OCI-LY1 (cell line): ENCODE data around the gene TBC1D2B.

Source experiments
- H2AFZ ChIP-seq: fragments of 200-600 bp; sonication (generic), shearing (Covaris generic); 2 replicates; pipeline ENCODE4 v1.6.0; 2014; ENCODE audit warnings: antibody characterized with exemption, mild to moderate bottlenecking, low read length
- H3F3A ChIP-seq: fragments of 200-600 bp; sonication (generic), shearing (Covaris generic); 2 replicates; pipeline ENCODE4 v1.6.0; 2014; ENCODE audit warnings: mild to moderate bottlenecking, antibody characterized with exemption, low read length, moderate library complexity; ENCODE audit not compliant: insufficient read depth
- H3K27ac ChIP-seq: fragments of 200-600 bp; sonication (generic); 2 replicates; pipeline ENCODE4 v1.5.1; 2014; ENCODE audit warnings: low read length, mixed run types, mild to moderate bottlenecking, low read depth; ENCODE audit not compliant: poor library complexity, severe bottlenecking
- H3K27me3 ChIP-seq: fragments of 200-600 bp; sonication (generic); 2 replicates; pipeline ENCODE4 v1.6.0; 2014; ENCODE audit warnings: antibody characterized with exemption, mild to moderate bottlenecking, low read length, moderate library complexity; ENCODE audit not compliant: insufficient read depth
- H3K36me3 ChIP-seq: fragments of 200-600 bp; sonication (generic); 2 replicates; pipeline ENCODE4 v1.6.1; 2014; ENCODE audit warnings: mild to moderate bottlenecking, antibody characterized with exemption, low read length, moderate library complexity, mixed read lengths; ENCODE audit not compliant: insufficient read depth
- H3K4me1 ChIP-seq: fragments of 200-600 bp; sonication (generic); 2 replicates; pipeline ENCODE4 v1.5.1; 2014; ENCODE audit warnings: mild to moderate bottlenecking, low read length, moderate library complexity; ENCODE audit not compliant: insufficient read depth, severe bottlenecking
- H3K4me2 ChIP-seq: fragments of 200-600 bp; sonication (generic), shearing (Covaris generic); 2 replicates; pipeline ENCODE4 v1.6.1; 2014; ENCODE audit warnings: low read length
- H3K4me3 ChIP-seq: fragments of 200-600 bp; sonication (generic); 2 replicates; pipeline ENCODE4 v1.5.1; 2014; ENCODE audit warnings: low read length, low read depth, mild to moderate bottlenecking, mixed read lengths; ENCODE audit not compliant: poor library complexity, severe bottlenecking
- H3K79me2 ChIP-seq: fragments of 200-600 bp; shearing (Covaris generic); 2 replicates; pipeline ENCODE4 v1.6.1; 2016; ENCODE audit warnings: mixed run types, low read length, mixed read lengths; ENCODE audit not compliant: insufficient read depth
- H3K9ac ChIP-seq: fragments of 200-600 bp; sonication (generic), shearing (Covaris generic); 2 replicates; pipeline ENCODE4 v1.6.1; 2014; ENCODE audit warnings: mild to moderate bottlenecking, low read length, mixed read lengths
- H3K9me2 ChIP-seq: fragments of 200-600 bp; sonication (generic), shearing (Covaris generic); 2 replicates; pipeline ENCODE4 v1.6.1; 2014; ENCODE audit warnings: low read depth, mild to moderate bottlenecking, low read length, mixed read lengths
- H3K9me3 ChIP-seq: fragments of 200-600 bp; shearing (Covaris generic); 2 replicates; pipeline ENCODE4 v1.6.1; 2014; ENCODE audit warnings: low read length, mixed read lengths
- H4K20me1 ChIP-seq: fragments of 200-600 bp; sonication (generic), shearing (Covaris generic); 2 replicates; pipeline ENCODE4 v1.6.0; 2016; ENCODE audit warnings: mild to moderate bottlenecking, low read length; ENCODE audit not compliant: insufficient read depth
- EZH2 ChIP-seq: fragments of 200-600 bp; sonication (generic), shearing (Covaris generic); IDR thresholded peaks from 2 replicates; pipeline ENCODE4 v1.8.0; 2017; ENCODE audit warnings: borderline replicate concordance, mixed run types, mild to moderate bottlenecking, antibody characterized with exemption, low read length, moderate library complexity, mixed read lengths
- TF ChIP-seq, protein P1 (sequence below): fragments of 200-600 bp; sonication (generic), shearing (Covaris generic); IDR thresholded peaks from 2 replicates; pipeline ENCODE4 v1.5.1; 2017; ENCODE audit warnings: mild to moderate bottlenecking, antibody characterized with exemption, low read length, moderate library complexity, mixed read lengths

TBC1D2B gene

DNA sequence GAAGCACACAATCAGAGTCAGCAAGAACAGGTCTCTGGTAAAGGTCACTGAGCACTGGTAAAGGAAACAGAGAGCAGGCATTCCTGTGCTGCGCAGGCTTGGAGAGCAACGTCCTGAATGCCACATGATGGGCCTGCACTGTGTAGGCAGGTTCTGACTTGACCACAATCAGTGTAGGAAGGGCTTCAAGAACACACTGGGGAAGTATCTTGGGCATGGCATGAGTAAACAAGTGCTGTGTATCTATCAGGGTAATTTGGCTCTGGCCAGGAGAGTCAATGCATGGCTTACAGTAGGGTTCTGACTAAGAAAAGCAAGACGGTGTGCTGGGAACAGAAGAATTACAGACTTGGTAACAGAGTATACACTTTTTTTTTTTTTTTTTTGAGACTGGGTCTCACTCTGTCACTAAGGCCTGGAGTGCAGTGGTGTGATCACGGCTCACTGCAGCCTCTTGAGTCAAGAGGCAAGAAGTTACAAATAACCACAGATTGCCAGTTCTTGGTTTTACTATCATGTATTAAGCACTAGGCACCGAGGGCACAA, 30.6 kb downstream of the TBC1D2B start:
- Histone ChIP-seq H3K4me1 (peaks cover 54% of the 10 kb centered on the region), H3K4me3 (no peak overlapping the region), H3K27ac (peak overlapping the region; percentile 44), H3K9me3 (no peaks in the 10 kb centered on the region), H2AFZ (no peak overlapping the region), H3K4me2 (peak overlapping the region; percentile 0; the same call in 1 of the 2 replicates), H3F3A (no peaks in the 10 kb centered on the region), H3K27me3 (no peaks in the 10 kb centered on the region), H3K36me3 (peaks cover 19% of the 10 kb centered on the region; the same call in 1 of the 2 replicates), H3K79me2 (no peaks in the 10 kb centered on the region), H3K9ac (no peak overlapping the region; the same call in 1 of the 2 replicates), H4K20me1 (no peaks in the 10 kb centered on the region), H3K9me2 (no peaks in the 10 kb centered on the region)
- no peak for TF ChIP-seq EZH2
- TF ChIP-seq, protein P1, sequence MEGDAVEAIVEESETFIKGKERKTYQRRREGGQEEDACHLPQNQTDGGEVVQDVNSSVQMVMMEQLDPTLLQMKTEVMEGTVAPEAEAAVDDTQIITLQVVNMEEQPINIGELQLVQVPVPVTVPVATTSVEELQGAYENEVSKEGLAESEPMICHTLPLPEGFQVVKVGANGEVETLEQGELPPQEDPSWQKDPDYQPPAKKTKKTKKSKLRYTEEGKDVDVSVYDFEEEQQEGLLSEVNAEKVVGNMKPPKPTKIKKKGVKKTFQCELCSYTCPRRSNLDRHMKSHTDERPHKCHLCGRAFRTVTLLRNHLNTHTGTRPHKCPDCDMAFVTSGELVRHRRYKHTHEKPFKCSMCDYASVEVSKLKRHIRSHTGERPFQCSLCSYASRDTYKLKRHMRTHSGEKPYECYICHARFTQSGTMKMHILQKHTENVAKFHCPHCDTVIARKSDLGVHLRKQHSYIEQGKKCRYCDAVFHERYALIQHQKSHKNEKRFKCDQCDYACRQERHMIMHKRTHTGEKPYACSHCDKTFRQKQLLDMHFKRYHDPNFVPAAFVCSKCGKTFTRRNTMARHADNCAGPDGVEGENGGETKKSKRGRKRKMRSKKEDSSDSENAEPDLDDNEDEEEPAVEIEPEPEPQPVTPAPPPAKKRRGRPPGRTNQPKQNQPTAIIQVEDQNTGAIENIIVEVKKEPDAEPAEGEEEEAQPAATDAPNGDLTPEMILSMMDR, result no peak

DNA sequence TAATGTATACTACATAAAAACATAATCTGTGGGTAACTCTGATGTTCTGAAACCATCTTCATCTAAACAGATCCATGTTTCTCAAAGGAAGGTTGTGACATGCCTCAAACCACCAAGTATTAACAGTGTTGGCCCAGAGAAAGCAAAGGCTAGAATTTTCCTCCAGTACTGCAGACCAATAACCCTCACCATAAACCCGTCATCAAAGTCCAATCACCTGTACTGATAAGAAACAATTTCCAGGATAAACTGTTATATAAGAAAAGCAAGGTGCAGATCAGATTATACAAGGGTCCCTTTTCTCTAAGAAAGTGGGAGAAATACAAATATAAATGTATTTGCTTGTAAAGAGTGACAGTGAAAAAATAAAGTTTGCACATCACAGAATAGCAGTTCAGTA, 32.3 kb downstream of the TBC1D2B start:
- Histone ChIP-seq H4K20me1 (no peaks in the 10 kb centered on the region), H2AFZ (no peak overlapping the region), H3F3A (no peaks in the 10 kb centered on the region), H3K79me2 (no peaks in the 10 kb centered on the region), H3K4me2 (no peak overlapping the region), H3K9ac (no peak overlapping the region), H3K36me3 (peaks cover 18% of the 10 kb centered on the region; the same call in 1 of the 2 replicates), H3K4me3 (no peak overlapping the region), H3K27ac (no peak overlapping the region), H3K4me1 (peaks cover 44% of the 10 kb centered on the region), H3K27me3 (no peaks in the 10 kb centered on the region), H3K9me2 (no peaks in the 10 kb centered on the region), H3K9me3 (no peaks in the 10 kb centered on the region)
- TF ChIP-seq EZH2, result no peak

DNA sequence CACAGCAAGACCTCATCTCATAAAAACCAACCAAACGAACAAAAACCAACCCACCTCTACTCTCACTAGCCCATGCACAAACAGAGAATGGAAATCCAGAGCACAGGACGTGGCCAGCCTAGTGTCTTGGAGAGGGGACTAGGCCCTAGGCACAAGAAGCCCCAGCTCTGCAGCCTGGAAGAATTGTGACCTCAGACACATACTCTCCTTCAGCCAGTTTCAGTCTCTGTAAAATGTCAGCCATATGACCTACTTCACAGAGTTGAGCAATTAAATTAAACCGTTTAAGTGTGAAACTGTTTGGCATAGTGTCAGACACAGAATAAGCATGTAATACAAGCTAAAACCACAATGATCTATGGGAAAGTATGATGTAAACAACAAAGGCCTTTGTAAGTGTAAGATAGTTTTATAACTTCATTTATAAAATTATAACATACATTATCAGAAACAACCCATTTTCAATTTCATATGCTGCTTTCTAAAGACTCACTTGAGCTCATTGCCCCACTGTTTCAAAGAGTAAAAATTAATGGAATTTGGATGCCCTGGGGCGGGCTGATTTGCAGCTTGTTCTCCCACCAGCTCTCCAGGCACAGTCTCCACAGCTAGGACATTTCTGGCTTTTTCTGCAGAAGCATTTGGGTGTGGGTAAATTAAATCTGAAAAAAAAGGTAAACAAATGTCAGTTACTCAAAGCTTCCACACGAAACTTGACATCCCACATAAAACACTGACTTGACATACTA, 32.9 kb downstream of the TBC1D2B start:
- no peaks in the 10 kb centered on the region for H3K9me3 ChIP-seq
- H3K9ac ChIP-seq, result no peak overlapping the region
- no peak for TF ChIP-seq EZH2
- TF ChIP-seq, protein P1, result no peak
- H3K4me1 ChIP-seq, result peaks cover 43% of the 10 kb centered on the region
- no peaks in the 10 kb centered on the region for H3K27me3 ChIP-seq
- no peaks in the 10 kb centered on the region for H4K20me1 ChIP-seq
- H2AFZ ChIP-seq, result no peak overlapping the region
- no peak overlapping the region for H3K27ac ChIP-seq
- H3K4me2 ChIP-seq, result no peak overlapping the region
- H3K4me3 ChIP-seq, result no peak overlapping the region
- H3K79me2 ChIP-seq, result no peaks in the 10 kb centered on the region
- H3K9me2 ChIP-seq, result no peaks in the 10 kb centered on the region
- H3K36me3 ChIP-seq, result peaks cover 24% of the 10 kb centered on the region; the same call in 1 of the 2 replicates
- no peaks in the 10 kb centered on the region for H3F3A ChIP-seq
